ENCODE measurements around the gene WIPF3. TPM values are rescaled to one million over a fixed set of nuclear protein-coding genes. Genes with fewer than 3 reads are reported as not detected.

The WIPF3 gene
- total and polyA plus RNA-seq, 2 donors (not counting 1 experiment from before 2014, with no cell fraction given) = not detected

GRCh38 chr7:29853789-29854188, 47.5 kb downstream of the WIPF3 start:
- no peak for DNase-seq
- 88% methylated on average over 6 of the region's 9 CpGs for WGBS (ENCODE audit: insufficient coverage)
- H3K4me2 ChIP-seq (replicated peaks; ENCODE audit: low read depth, low read length, poor library complexity, severe bottlenecking) = no peak overlapping the region
- no peaks in the 10 kb centered on the region for H3K4me1 ChIP-seq (ENCODE audit: control insufficient read depth in 2 of 2, insufficient read depth in 2 of 2, low read length in 2 of 2)
- intact Hi-C loops (cut with micrococcal nuclease) = no loop called here
- no peak overlapping the region for H3K27ac ChIP-seq (ENCODE audit: low read length in 2 of 2)
- no peak overlapping the region for H3K4me3 ChIP-seq (ENCODE audit: control extremely low read depth in 1 of 5, extremely low read depth in 1 of 5, insufficient read depth in 1 of 5, low read depth in 2 of 5, low read length in 4 of 5)
- no peaks in the 10 kb centered on the region for H3K9me3 ChIP-seq (ENCODE audit: control extremely low read depth in 1 of 3, control insufficient read depth in 2 of 3, insufficient read depth in 1 of 3, low read length in 2 of 3)
- H3K36me3 ChIP-seq (replicated peaks in 1 of 2; ENCODE audit: control extremely low read depth in 1 of 2, control insufficient read depth in 1 of 2, extremely low read depth in 1 of 2, insufficient read depth in 2 of 2, low read length in 1 of 2) = no peaks in the 10 kb centered on the region
- Mint-ChIP-seq H3K9me3 (ENCODE audit: insufficient read depth) (no peaks in the 10 kb centered on the region), H3K4me1 (no peaks in the 10 kb centered on the region), H3K4me3 (no peak overlapping the region), H3K27me3 (peaks cover 11% of the 10 kb centered on the region), H3K27ac (no peak overlapping the region)
- H2AFZ ChIP-seq (ENCODE audit: insufficient read depth, low read depth, low read length, poor library complexity, severe bottlenecking) = no peak overlapping the region
- no peaks in the 10 kb centered on the region for H4K20me1 ChIP-seq (ENCODE audit: control insufficient read depth, insufficient read depth, low read length, poor library complexity, severe bottlenecking)
- ChIA-PET POLR2A (no interaction called here), CTCF (no interaction called here)
- no peak for ATAC-seq (ENCODE audit: low read depth)
- peaks cover 0 to 9% (median 1%) of the 10 kb centered on the region in 4 experiments for H3K27me3 ChIP-seq (replicated peaks in 1 of 4; ENCODE audit: control extremely low read depth in 1 of 4, control insufficient read depth in 3 of 4, insufficient read depth in 4 of 4, low read length in 3 of 4)
- TF ChIP-seq EZH2 (IDR thresholded peaks at IDR 0.05; ENCODE audit: borderline replicate concordance, insufficient read depth, low read depth, low read length, poor library complexity, severe bottlenecking) = no peak
- TF ChIP-seq, protein P1, sequence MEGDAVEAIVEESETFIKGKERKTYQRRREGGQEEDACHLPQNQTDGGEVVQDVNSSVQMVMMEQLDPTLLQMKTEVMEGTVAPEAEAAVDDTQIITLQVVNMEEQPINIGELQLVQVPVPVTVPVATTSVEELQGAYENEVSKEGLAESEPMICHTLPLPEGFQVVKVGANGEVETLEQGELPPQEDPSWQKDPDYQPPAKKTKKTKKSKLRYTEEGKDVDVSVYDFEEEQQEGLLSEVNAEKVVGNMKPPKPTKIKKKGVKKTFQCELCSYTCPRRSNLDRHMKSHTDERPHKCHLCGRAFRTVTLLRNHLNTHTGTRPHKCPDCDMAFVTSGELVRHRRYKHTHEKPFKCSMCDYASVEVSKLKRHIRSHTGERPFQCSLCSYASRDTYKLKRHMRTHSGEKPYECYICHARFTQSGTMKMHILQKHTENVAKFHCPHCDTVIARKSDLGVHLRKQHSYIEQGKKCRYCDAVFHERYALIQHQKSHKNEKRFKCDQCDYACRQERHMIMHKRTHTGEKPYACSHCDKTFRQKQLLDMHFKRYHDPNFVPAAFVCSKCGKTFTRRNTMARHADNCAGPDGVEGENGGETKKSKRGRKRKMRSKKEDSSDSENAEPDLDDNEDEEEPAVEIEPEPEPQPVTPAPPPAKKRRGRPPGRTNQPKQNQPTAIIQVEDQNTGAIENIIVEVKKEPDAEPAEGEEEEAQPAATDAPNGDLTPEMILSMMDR (IDR thresholded peaks at IDR 0.05) = no peak
- H3K9ac ChIP-seq (ENCODE audit: low read length) = no peak overlapping the region
- H3K79me2 ChIP-seq (ENCODE audit: control insufficient read depth, insufficient read depth, low read length) = no peaks in the 10 kb centered on the region

DNA sequence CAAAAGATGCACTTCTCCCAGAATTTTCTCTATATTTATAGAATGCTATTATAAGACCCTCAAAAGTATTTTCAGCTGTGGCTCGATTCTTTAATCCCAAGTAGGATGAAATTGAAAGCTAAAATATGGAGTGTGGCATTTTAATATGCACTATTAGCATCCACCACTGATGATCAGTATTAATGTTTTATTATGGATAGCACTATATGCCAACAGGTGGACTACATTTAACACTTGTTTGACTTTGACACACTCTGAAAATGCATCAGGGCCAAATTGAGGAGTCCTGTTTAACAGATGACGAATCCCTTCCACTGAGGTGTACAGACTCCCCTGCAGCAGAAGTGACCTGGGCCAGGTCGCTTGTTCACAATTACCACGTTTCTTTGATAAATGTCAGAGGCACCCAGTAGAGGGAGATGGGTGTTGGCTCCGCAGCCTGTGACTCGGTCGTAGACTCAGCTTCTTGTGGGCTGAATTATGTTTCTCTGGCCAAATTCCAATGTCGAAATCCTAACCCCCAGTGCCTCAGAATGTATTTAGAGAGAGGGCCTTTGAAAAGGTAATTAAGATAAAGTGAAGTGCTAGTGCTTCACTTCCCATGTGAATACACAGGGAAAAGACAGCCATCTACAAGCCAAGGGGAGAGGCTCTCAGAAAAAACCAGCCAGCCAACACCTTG, 48.1 kb downstream of the WIPF3 start:
- 84% methylated on average over 6 of the region's 8 CpGs for WGBS (ENCODE audit: insufficient coverage)
- POLR2A ChIA-PET = no interaction called here
- Mint-ChIP-seq H3K27ac (no peak overlapping the region), H3K27me3 (peaks cover 14% of the 10 kb centered on the region), H3K4me3 (no peak overlapping the region), H3K4me1 (no peaks in the 10 kb centered on the region), H3K9me3 (ENCODE audit: insufficient read depth) (no peaks in the 10 kb centered on the region)
- no peak overlapping the region for H3K9ac ChIP-seq (ENCODE audit: low read length)
- CTCF ChIA-PET = no interaction called here
- no peak overlapping the region for H3K27ac ChIP-seq (ENCODE audit: low read length in 2 of 2)
- H3K27me3 ChIP-seq (replicated peaks in 1 of 4; ENCODE audit: control extremely low read depth in 1 of 4, control insufficient read depth in 3 of 4, insufficient read depth in 4 of 4, low read length in 3 of 4) = peaks cover 0 to 8% (median 1%) of the 10 kb centered on the region in 4 experiments
- intact Hi-C loops (cut with micrococcal nuclease) = no loop called here
- H3K79me2 ChIP-seq (ENCODE audit: control insufficient read depth, insufficient read depth, low read length) = no peaks in the 10 kb centered on the region
- no peaks in the 10 kb centered on the region for H3K9me3 ChIP-seq (ENCODE audit: control extremely low read depth in 1 of 3, control insufficient read depth in 2 of 3, insufficient read depth in 1 of 3, low read length in 2 of 3)
- H3K36me3 ChIP-seq (replicated peaks in 1 of 2; ENCODE audit: control extremely low read depth in 1 of 2, control insufficient read depth in 1 of 2, extremely low read depth in 1 of 2, insufficient read depth in 2 of 2, low read length in 1 of 2) = no peaks in the 10 kb centered on the region
- TF ChIP-seq EZH2 (IDR thresholded peaks at IDR 0.05; ENCODE audit: borderline replicate concordance, insufficient read depth, low read depth, low read length, poor library complexity, severe bottlenecking) = no peak
- TF ChIP-seq, protein P1 (IDR thresholded peaks at IDR 0.05) = no peak
- no peak overlapping the region for H2AFZ ChIP-seq (ENCODE audit: insufficient read depth, low read depth, low read length, poor library complexity, severe bottlenecking)
- no peaks in the 10 kb centered on the region for H3K4me1 ChIP-seq (ENCODE audit: control insufficient read depth in 2 of 2, insufficient read depth in 2 of 2, low read length in 2 of 2)
- no peak overlapping the region for H3K4me3 ChIP-seq (ENCODE audit: control extremely low read depth in 1 of 5, extremely low read depth in 1 of 5, insufficient read depth in 1 of 5, low read depth in 2 of 5, low read length in 4 of 5)
- ATAC-seq (ENCODE audit: low read depth) (no peak), DNase-seq (no peak)
- no peak overlapping the region for H3K4me2 ChIP-seq (replicated peaks; ENCODE audit: low read depth, low read length, poor library complexity, severe bottlenecking)
- no peaks in the 10 kb centered on the region for H4K20me1 ChIP-seq (ENCODE audit: control insufficient read depth, insufficient read depth, low read length, poor library complexity, severe bottlenecking)
